Osteoblast (primary cell): Measurements from ENCODE around the gene RGS14. TPM values are rescaled to one million over a fixed set of nuclear protein-coding genes. Genes with fewer than 3 reads are reported as not detected.

Experiments used
- DNase-seq: peaks from one replicate; pipeline ENCODE4 v3.0.0; 2011; ENCODE audit warnings: low spot score, mixed read lengths; ENCODE audit not compliant: insufficient read length; ENCODE audit errors: missing footprints
- H2AFZ ChIP-seq: 2 replicates; pipeline ENCODE4 v1.6.0; 2011; ENCODE audit warnings: mild to moderate bottlenecking, low read length
- H3K27ac ChIP-seq: 2 replicates; pipeline ENCODE4 v1.5.1; 2011; ENCODE audit warnings: mild to moderate bottlenecking, low read depth, low read length, moderate library complexity
- H3K27me3 ChIP-seq: 2 replicates; pipeline ENCODE4 v1.6.0; 2012; ENCODE audit warnings: mild to moderate bottlenecking, control low read depth, inconsistent platforms, low read length, moderate library complexity; ENCODE audit not compliant: insufficient read depth
- H3K36me3 ChIP-seq: 2 replicates; pipeline ENCODE4 v1.5.1; 2011; ENCODE audit warnings: mild to moderate bottlenecking, low read length, control low read depth, moderate library complexity; ENCODE audit not compliant: insufficient read depth
- H3K4me1 ChIP-seq: 2 replicates; pipeline ENCODE4 v1.5.1; 2011; ENCODE audit warnings: mild to moderate bottlenecking, low read length, control low read depth, moderate library complexity; ENCODE audit not compliant: insufficient read depth
- H3K4me2 ChIP-seq: 2 replicates; pipeline ENCODE4 v1.6.0; 2011; ENCODE audit warnings: mild to moderate bottlenecking, low read length; ENCODE audit not compliant: insufficient read depth
- H3K4me3 ChIP-seq: fragments of 200-600 bp; sonication (generic); 3 replicates; pipeline ENCODE4 v1.5.1; 2012; ENCODE audit warnings: mild to moderate bottlenecking, low read length, inconsistent platforms; ENCODE audit not compliant: insufficient read depth
- H3K79me2 ChIP-seq: 2 replicates; pipeline ENCODE4 v1.6.0; 2012; ENCODE audit warnings: mild to moderate bottlenecking, low read length, control low read depth, inconsistent platforms; ENCODE audit not compliant: insufficient read depth
- H3K9me3 ChIP-seq: 2 replicates; pipeline ENCODE4 v1.5.1; 2011; ENCODE audit warnings: low read depth, low read length, control low read depth
- H4K20me1 ChIP-seq: 2 replicates; pipeline ENCODE4 v1.6.0; 2012; ENCODE audit warnings: mild to moderate bottlenecking, low read length, control low read depth; ENCODE audit not compliant: insufficient read depth
- CTCF ChIP-seq: IDR thresholded peaks from 2 replicates; pipeline ENCODE4 v1.5.1; 2011; ENCODE audit warnings: mild to moderate bottlenecking, low read depth, low read length, moderate library complexity; ENCODE audit errors: extremely low read depth
- total RNA-seq: library from RNA; depleted of rRNA; stranded (reverse); fragments of >200 nt; gene quantifications from 2 replicates; pipeline ENCODE4 v1.2.3, GENCODE V29; 2012

RGS14 gene
- total RNA-seq, 1 donor, result 9.4 TPM

- DNase-seq, result peak; percentile 99
- H3K79me2 ChIP-seq, result no peaks in the 10 kb centered on the region
- peaks cover 4% of the 10 kb centered on the region for H4K20me1 ChIP-seq
- peak overlapping the region; percentile 68 for H3K4me2 ChIP-seq
- H3K27me3 ChIP-seq, result peaks cover 15% of the 10 kb centered on the region
- peaks cover 18% of the 10 kb centered on the region for H3K4me1 ChIP-seq
- H3K4me3 ChIP-seq, result peak overlapping the region; percentile 33
- peak overlapping the region; percentile 52 for H2AFZ ChIP-seq
- peak overlapping the region; percentile 80 for H3K27ac ChIP-seq
- no peak for TF ChIP-seq CTCF
- H3K9me3 ChIP-seq, result no peaks in the 10 kb centered on the region
- H3K36me3 ChIP-seq, result no peaks in the 10 kb centered on the region
These were observed 31.8 kb downstream of the RGS14 start for GRCh38 chr5:177389241-177390169.

GRCh38 chr5:177390363-177391300 lies 32.9 kb downstream of the RGS14 start:
- no peaks in the 10 kb centered on the region for H3K36me3 ChIP-seq
- H3K9me3 ChIP-seq, result no peaks in the 10 kb centered on the region
- peaks cover 10% of the 10 kb centered on the region for H3K27me3 ChIP-seq
- no peaks in the 10 kb centered on the region for H3K79me2 ChIP-seq
- no peak overlapping the region for H2AFZ ChIP-seq
- H3K4me3 ChIP-seq, result no peak overlapping the region
- peak; percentile 97 for TF ChIP-seq CTCF
- H3K27ac ChIP-seq, result peak overlapping the region; percentile 80
- peaks cover 4% of the 10 kb centered on the region for H4K20me1 ChIP-seq
- peak; percentile 98 for DNase-seq
- H3K4me2 ChIP-seq, result no peak overlapping the region
- peaks cover 18% of the 10 kb centered on the region for H3K4me1 ChIP-seq

GRCh38 chr5:177392765-177393164 lies 35.0 kb downstream of the RGS14 start:
- Histone ChIP-seq H3K36me3 (no peaks in the 10 kb centered on the region), H4K20me1 (peaks cover 4% of the 10 kb centered on the region)
- no peak for TF ChIP-seq CTCF

More at GRCh38 chr5:177392765-177393164, 35.0 kb downstream of the RGS14 start:
- Histone ChIP-seq H2AFZ (no peak overlapping the region), H3K4me1 (peaks cover 18% of the 10 kb centered on the region), H3K27ac (no peak overlapping the region), H3K9me3 (no peaks in the 10 kb centered on the region), H3K79me2 (no peaks in the 10 kb centered on the region), H3K4me2 (no peak overlapping the region), H3K4me3 (no peak overlapping the region), H3K27me3 (peaks cover 14% of the 10 kb centered on the region)
- no peak for DNase-seq
